Upper lobe of left lung (tissue), 4 donors: ENCODE data around the gene ABL1.

ENCODE experiments used
- CTCF ChIP-seq, 6 experiments: fragments of 450-650 bp in 4 of 6; fragments of 200-600 bp in 2 of 6; sonication (generic) in 2 of 6; IDR thresholded peaks; one replicate each; pipeline ENCODE4 v1.5.1; 2016 to 2019; ENCODE audit warnings: antibody characterized with exemption in 6 of 6
- EP300 ChIP-seq, 4 donors: sonication (generic); formaldehyde crosslinking; IDR thresholded peaks; one replicate each; pipeline ENCODE4 v1.5.1; 2017; ENCODE audit warnings: antibody characterized with exemption in 4 of 4, control low read depth in 2 of 4
- POLR2A ChIP-seq, 4 donors: fragments of 450-650 bp; IDR thresholded peaks; one replicate each; pipeline ENCODE4 v1.5.1; 2016 to 2017; ENCODE audit warnings: antibody characterized with exemption in 4 of 4, mild to moderate bottlenecking in 2 of 4

DNA sequence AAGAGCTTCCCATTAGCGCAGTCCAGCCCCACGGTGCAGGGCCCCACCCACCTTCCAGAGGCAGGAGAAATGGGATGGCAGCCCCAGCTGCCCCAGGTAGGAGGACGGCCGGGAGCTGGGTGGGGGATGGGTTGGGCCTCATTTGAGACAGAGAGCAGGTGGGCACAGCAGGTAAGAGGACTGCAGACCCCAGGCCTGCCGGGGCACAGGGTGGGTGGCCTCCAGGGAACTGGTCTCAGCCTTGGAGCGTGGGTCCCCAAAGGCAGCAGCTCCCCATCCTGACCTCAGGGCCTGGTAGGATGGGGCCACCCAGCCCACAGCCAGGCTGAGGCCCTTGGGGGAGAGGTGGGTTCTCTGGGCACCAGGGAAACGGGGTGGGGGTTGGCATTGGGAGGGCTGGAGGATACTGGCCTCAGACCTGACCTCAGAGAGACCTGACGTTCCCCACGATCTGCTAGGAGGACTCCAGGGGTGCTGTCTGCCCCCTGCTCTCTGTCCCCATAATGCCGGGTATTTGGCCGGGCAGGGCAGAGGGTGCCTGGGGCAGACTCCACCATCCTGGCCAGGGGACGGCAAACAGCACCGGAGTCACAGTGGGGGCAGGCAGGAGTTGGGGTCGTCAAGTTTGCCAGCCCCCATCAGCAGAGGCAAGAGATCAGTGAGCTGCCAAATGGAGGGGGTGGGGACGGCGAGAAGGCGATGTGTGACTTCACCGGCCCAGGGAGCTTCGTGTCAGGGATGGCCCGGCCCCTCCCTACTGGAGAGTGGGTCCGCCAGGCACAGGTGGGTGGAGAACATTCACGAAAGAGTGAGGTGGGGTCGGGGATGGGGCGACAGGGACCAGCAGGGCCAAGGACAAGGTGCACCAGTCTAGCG lies 68.4 kb downstream of the ABL1 start:
- TF ChIP-seq CTCF (IDR thresholded peaks at IDR 0.05): no peak
- no peak for TF ChIP-seq POLR2A (IDR thresholded peaks at IDR 0.05)
- no peak for TF ChIP-seq EP300 (IDR thresholded peaks at IDR 0.05)
